Measurements from ENCODE around the gene GHR. TPM values are rescaled to one million over a fixed set of nuclear protein-coding genes. Genes with fewer than 3 reads are reported as not detected.

The GHR gene
- polyA plus RNA-seq, 1 donor from 2014 or later: 0.31 TPM

GRCh38 chr5:42516282-42517042, 93.2 kb downstream of the GHR start:
- no peaks in the 10 kb centered on the region for H3K79me2 ChIP-seq (replicated peaks; ENCODE audit: insufficient read depth, low read length)
- TF ChIP-seq TAF1 (IDR thresholded peaks at IDR 0.05; ENCODE audit: low read depth) (no peak), CTCF (IDR thresholded peaks at IDR 0.05; ENCODE audit: poor library complexity, severe bottlenecking) (no peak), SMC3 (conservative IDR thresholded peaks at IDR 0.05; ENCODE audit: poor library complexity) (no peak), EZH2 (IDR thresholded peaks at IDR 0.05; ENCODE audit: borderline replicate concordance, insufficient read depth, low read length, poor library complexity, severe bottlenecking) (no peak), POLR2AphosphoS5 (IDR thresholded peaks at IDR 0.05) (no peak), EP300 (conservative IDR thresholded peaks at IDR 0.05; ENCODE audit: poor library complexity, severe bottlenecking) (no peak), RAD21 (conservative IDR thresholded peaks at IDR 0.05) (no peak), MXI1 (conservative IDR thresholded peaks at IDR 0.05; ENCODE audit: poor library complexity, severe bottlenecking) (no peak), REST (IDR thresholded peaks at IDR 0.05; ENCODE audit: borderline replicate concordance) (no peak)
- no peak overlapping the region for H3K27ac ChIP-seq (ENCODE audit: low read length)

GRCh38 chr5:42517164-42517563, 93.9 kb downstream of the GHR start:
- Histone ChIP-seq H4K20me1 (ENCODE audit: insufficient read depth) (no peaks in the 10 kb centered on the region), H3K9ac (ENCODE audit: low read length) (no peak overlapping the region), H3K36me3 (ENCODE audit: insufficient read depth, low read length) (no peaks in the 10 kb centered on the region), H3K9me2 (ENCODE audit: insufficient read depth, low read length) (no peaks in the 10 kb centered on the region), H3K27ac (ENCODE audit: low read length) (no peak overlapping the region), H2AFZ (ENCODE audit: low read depth, low read length) (no peak overlapping the region), H3K27me3 (ENCODE audit: insufficient read depth, low read depth, low read length) (no peaks in the 10 kb centered on the region), H3K4me2 (ENCODE audit: low read length) (no peak overlapping the region), H3F3A (ENCODE audit: insufficient read depth, low read length, poor library complexity, severe bottlenecking) (no peaks in the 10 kb centered on the region), H3K79me2 (replicated peaks; ENCODE audit: insufficient read depth, low read length) (no peaks in the 10 kb centered on the region), H3K9me3 (ENCODE audit: low read length) (no peaks in the 10 kb centered on the region), H3K4me3 (ENCODE audit: low read length) (no peak overlapping the region)
- no peak for TF ChIP-seq EZH2 (IDR thresholded peaks at IDR 0.05; ENCODE audit: borderline replicate concordance, insufficient read depth, low read length, poor library complexity, severe bottlenecking)
- no peak for TF ChIP-seq TAF1 (IDR thresholded peaks at IDR 0.05; ENCODE audit: low read depth)
- TF ChIP-seq POLR2AphosphoS5 (IDR thresholded peaks at IDR 0.05): no peak
- no peak for TF ChIP-seq MXI1 (conservative IDR thresholded peaks at IDR 0.05; ENCODE audit: poor library complexity, severe bottlenecking)
- TF ChIP-seq REST (IDR thresholded peaks at IDR 0.05; ENCODE audit: borderline replicate concordance): no peak
- no peak for TF ChIP-seq EP300 (conservative IDR thresholded peaks at IDR 0.05; ENCODE audit: poor library complexity, severe bottlenecking)
- no peak for TF ChIP-seq RAD21 (conservative IDR thresholded peaks at IDR 0.05)
- no peak for TF ChIP-seq SMC3 (conservative IDR thresholded peaks at IDR 0.05; ENCODE audit: poor library complexity)
- no peak for TF ChIP-seq CTCF (IDR thresholded peaks at IDR 0.05; ENCODE audit: poor library complexity, severe bottlenecking)

More at GRCh38 chr5:42516282-42517042, 93.2 kb downstream of the GHR start:
- Histone ChIP-seq H3K27me3 (ENCODE audit: insufficient read depth, low read depth, low read length) (no peaks in the 10 kb centered on the region), H4K20me1 (ENCODE audit: insufficient read depth) (no peaks in the 10 kb centered on the region), H3K9me2 (ENCODE audit: insufficient read depth, low read length) (no peaks in the 10 kb centered on the region), H3F3A (ENCODE audit: insufficient read depth, low read length, poor library complexity, severe bottlenecking) (no peaks in the 10 kb centered on the region), H3K36me3 (ENCODE audit: insufficient read depth, low read length) (no peaks in the 10 kb centered on the region), H3K9ac (ENCODE audit: low read length) (no peak overlapping the region), H3K9me3 (ENCODE audit: low read length) (no peaks in the 10 kb centered on the region), H3K4me3 (ENCODE audit: low read length) (no peak overlapping the region), H3K4me2 (ENCODE audit: low read length) (no peak overlapping the region), H2AFZ (ENCODE audit: low read depth, low read length) (no peak overlapping the region)

Measured in neural cell (in vitro differentiated cells).